Stimulated activated CD4-positive, alpha-beta T cell treated with anti-CD3 and anti-CD28 coated beads, Interleukin-1b, Interleukin-23, amount 100 ng/mL, for 4 hours (primary cell): ENCODE data around the gene TP53AIP1.

ENCODE experiments used
- DNase-seq, 2 donors: peaks; one replicate each; pipeline ENCODE4 v3.0.0-alpha.2; 2020; ENCODE audit warnings: low read depth in 2 of 2

Gene TP53AIP1

GRCh38 chr11:128890543-128891368, 51.9 kb downstream of the TP53AIP1 start, which contains the start of gene KCNJ5:
KCNJ5 (plus strand) TSS chr11:128891356; CDS start chr11:128911274, 19,918 bp downstream.
- no peak for DNase-seq

- DNase-seq = no peak
Measured at GRCh38 chr11:128890216-128890542, 52.5 kb downstream of the TP53AIP1 start.

DNA sequence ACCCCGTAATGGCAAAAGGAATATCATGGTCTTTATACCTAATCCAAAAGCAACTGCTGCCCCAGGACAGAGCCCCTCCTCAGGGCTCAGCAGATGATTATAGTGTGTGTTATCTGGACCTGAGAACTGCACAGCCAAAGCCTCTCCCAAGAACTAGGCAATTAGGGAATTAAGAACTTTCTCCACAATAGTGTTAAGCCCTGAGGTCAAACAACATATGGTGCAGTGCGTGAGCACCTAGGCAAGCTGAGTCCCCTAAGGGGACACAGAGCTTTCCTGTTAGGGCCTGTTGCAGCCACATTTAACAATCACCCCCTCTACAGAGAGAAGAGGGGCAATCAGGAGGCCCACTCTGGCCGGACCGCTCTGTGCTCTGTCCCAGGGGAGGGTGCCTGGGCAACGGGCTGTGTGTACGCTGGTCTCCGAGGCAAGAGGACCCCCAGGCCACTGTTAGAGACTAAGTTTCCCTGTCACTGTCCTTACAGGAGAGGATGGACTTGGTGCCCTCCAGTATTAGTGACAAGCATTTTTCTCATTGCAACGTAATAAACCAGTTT, 52.9 kb downstream of the TP53AIP1 start:
- no peak for DNase-seq

DNA sequence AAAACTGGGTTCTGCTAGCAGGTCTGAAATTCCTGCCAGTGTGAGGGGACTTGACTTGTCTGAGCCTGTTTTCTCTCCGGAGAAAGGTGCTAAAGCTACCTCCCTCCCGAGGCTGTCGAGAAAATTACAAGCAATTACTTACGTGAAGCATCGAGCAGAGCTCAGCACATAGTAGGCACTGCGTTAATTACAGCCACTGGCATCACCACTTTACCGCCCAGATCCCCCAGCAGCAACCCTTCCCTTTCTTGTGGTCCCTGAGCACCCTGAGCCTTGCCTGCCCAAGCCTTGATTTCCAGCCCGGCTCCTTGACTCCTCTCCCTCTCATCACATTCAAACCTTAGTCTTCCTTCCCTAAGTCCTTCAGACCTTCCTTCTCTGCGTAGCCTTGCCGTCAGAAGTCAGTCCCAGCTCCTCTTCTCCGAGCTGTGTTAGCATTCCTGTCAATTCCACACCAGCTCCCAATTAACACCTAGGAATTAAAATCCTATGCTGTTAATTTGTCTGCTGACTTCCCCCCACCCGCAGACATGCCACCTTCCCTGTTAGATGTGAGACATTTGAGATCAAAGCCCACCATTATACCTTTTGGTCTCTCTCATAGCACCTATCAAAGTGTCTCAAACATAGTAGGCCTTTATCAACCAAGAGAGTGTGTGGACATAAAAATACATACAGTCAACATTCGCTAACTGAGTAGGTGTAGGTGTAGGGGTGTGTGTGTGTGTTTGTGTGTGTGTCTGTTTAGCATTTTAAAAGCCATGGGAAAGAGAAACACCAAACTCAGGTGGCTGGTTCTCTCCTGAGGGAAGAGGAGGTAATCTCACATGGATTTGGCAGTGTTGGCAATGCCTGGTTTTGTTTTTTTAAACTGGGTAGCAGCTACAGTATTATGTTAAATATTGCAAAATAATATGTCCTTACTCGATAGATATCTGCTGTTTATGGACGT, 54.4 kb downstream of the TP53AIP1 start:
- DNase-seq = no peak

DNA sequence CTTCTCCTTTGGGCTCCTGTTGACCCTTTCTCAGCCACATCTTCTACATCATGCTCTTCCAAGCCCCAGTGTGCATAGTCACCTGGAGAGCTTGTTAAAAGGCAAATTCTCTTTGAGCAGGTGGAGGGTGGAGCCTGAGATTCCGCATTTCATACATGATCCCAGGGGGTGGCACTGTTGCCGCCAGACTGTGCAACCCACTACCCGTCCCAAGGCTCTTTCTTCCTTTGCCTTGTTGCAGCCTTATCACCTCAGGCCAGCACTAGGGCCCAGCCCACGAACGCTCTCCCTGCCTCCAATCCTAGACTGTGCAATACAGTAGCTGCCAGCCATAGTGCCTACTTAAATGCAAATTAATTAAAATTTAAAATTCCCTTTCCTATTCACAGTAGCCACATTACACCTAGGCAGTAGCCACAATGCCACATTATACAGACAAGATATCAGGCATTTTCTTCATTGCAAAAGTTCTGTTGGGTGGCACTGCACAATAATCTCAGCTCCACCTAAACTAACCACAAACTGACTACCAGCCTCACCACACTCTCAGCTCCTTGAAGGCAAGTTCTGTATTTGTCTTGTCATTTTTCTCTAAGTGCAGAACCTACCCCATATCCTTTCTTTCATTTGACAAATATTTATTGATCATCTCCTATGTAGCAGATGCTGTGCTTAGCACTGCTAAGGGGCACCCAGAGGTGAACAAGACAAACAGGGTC, 56.1 kb downstream of the TP53AIP1 start:
- DNase-seq = no peak
